Measurements from ENCODE around the gene APCDD1L. TPM values are rescaled to one million over a fixed set of nuclear protein-coding genes. Genes with fewer than 3 reads are reported as not detected.

The APCDD1L gene
- total RNA-seq, 4 donors from 2014 or later: not detected

DNA sequence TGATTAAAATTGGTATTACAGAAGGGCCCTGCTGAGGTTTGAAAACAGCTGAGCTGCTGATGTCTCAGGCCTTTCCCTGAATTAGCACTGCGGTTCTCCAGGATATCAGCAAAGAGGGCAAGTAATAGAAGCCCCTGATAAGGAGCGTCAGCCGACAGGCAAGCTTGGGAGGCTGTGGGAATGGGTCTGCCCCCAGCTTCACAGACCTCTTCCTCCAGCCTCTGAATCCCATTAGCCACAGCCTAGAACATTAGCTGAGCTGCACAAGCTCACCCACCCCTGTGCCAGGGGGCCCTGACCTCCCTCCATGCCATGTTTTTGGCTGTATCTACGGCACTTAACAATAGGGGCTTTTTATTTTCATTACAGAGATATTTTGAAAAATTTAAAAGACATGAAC is 66.2 kb downstream of the APCDD1L start:
- no peak overlapping the region for H3K4me3 ChIP-seq
- H3K36me3 ChIP-seq: peaks cover 0 to 12% (median 0%) of the 10 kb centered on the region in 3 donors
- H3K9me3 ChIP-seq: no peaks in the 10 kb centered on the region
- H3K4me1 ChIP-seq: no peaks in the 10 kb centered on the region
- no peaks in the 10 kb centered on the region for H3K27me3 ChIP-seq
- no peak for DNase-seq
- TF ChIP-seq, protein P1, sequence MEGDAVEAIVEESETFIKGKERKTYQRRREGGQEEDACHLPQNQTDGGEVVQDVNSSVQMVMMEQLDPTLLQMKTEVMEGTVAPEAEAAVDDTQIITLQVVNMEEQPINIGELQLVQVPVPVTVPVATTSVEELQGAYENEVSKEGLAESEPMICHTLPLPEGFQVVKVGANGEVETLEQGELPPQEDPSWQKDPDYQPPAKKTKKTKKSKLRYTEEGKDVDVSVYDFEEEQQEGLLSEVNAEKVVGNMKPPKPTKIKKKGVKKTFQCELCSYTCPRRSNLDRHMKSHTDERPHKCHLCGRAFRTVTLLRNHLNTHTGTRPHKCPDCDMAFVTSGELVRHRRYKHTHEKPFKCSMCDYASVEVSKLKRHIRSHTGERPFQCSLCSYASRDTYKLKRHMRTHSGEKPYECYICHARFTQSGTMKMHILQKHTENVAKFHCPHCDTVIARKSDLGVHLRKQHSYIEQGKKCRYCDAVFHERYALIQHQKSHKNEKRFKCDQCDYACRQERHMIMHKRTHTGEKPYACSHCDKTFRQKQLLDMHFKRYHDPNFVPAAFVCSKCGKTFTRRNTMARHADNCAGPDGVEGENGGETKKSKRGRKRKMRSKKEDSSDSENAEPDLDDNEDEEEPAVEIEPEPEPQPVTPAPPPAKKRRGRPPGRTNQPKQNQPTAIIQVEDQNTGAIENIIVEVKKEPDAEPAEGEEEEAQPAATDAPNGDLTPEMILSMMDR (IDR thresholded peaks at IDR 0.05): no peak
- no peak for TF ChIP-seq POLR2A (IDR thresholded peaks at IDR 0.05)
- H3K27ac ChIP-seq: no peak overlapping the region

DNA sequence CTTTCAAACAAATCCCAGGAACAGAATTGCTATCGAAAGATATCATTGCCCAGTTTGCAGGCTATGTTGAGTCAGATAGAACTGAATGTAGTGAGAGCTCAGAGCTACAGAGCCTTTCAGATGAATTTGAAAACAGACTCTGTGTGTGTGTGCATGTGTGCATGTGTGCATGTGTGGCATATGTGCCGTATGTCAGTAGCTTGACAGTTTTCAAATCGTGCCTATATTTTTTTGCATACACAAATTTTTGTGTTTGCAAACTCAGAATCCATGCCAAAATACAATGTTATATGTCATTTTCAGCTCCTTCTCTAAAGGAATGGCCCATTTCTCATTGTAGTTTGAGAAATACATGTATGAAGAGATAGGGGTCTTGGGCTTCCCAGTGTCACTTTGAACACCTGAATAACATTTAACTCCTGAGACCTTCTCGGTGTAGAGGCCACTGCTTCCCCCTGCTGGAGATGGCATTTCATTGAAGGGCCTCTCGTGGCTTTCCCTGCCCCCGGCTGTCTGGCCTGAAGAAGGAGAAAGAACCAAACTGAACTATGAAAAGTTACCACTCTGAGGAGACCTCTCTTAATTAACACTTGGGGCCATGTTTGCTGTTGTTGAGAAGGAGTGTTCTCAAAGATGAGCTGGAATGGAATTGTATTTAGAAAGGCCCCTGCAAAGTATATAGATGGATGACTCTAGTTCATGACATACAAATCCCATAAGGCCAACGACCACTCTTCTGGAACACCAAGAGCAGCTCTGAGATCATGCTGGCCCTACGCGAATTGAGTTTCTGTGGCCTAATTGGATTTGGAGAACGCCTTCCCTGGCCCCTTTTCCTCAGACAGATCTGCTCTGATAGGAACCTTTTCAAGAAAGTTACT is 67.4 kb downstream of the APCDD1L start:
- Histone ChIP-seq H3K27me3 (no peaks in the 10 kb centered on the region), H3K36me3 (peaks cover 0 to 18% (median 0%) of the 10 kb centered on the region in 3 donors), H3K9me3 (no peaks in the 10 kb centered on the region), H3K27ac (no peak overlapping the region), H3K4me1 (no peaks in the 10 kb centered on the region), H3K4me3 (no peak overlapping the region)
- TF ChIP-seq POLR2A (IDR thresholded peaks at IDR 0.05): no peak
- TF ChIP-seq, protein P1 (IDR thresholded peaks at IDR 0.05): peak in 5 of 6 experiments; percentile 16 to 67 (median 64)
- peak in 2 of 3 donors; percentile 29 to 79 for DNase-seq

DNA sequence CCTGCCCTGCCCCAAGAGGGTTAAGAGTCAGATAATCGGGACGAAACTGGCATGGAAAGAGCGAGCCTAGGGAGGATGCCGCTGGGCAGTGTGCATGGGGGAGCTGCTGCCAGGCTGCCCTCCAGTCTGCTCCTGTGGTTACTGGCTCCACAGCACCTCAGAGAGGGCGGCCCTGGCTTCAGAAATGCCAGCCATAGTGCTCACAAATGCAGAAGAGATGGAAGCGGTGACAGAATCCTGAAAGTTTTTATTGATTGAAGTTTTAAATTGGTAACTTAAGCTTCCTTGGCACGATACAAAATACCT is 68.3 kb downstream of the APCDD1L start:
- H3K36me3 ChIP-seq: peaks cover 0 to 18% (median 0%) of the 10 kb centered on the region in 3 donors
- no peak for DNase-seq
- TF ChIP-seq, protein P1 (IDR thresholded peaks at IDR 0.05): no peak
- no peak for TF ChIP-seq POLR2A (IDR thresholded peaks at IDR 0.05)

DNA sequence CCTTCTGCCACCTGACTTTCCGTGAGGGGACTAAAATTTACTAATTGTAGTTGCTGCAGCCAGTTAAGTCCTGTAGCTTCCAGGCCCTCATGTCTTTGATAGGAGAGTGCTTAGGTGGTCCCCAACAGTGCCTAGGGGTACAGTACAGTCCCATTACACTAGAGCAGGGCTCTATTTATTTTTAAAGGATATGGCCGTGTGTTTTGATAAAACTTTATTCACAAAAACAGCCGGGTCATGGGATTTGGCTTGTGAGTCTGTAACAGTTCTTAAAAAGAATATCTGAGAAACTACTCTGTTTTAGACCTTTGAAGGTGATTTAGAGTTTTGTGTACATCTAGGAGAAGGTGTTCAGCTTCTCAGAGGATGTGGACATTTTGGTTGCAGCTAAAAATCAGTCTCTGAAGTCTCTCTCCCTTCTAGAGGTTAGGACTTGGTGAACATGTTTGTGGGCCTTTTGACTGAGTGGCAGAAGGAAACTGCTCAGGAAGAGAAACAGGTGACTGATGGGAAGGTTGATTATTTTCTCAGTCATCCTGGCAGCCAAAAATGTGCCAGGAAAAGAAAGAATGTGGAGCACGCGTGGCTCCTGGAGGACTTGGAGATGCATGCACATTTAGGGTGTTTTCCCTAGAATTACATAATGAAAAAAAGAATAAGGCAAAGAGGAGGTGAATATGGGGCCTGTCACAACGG is 68.8 kb downstream of the APCDD1L start:
- H3K4me1 ChIP-seq: no peaks in the 10 kb centered on the region
- no peak for DNase-seq
- no peaks in the 10 kb centered on the region for H3K27me3 ChIP-seq
- no peak overlapping the region for H3K27ac ChIP-seq
- H3K36me3 ChIP-seq: peaks cover 0 to 18% (median 0%) of the 10 kb centered on the region in 3 donors
- H3K4me3 ChIP-seq: no peak overlapping the region
- no peaks in the 10 kb centered on the region for H3K9me3 ChIP-seq
- TF ChIP-seq, protein P1 (IDR thresholded peaks at IDR 0.05): no peak
- no peak for TF ChIP-seq POLR2A (IDR thresholded peaks at IDR 0.05)

More for the DNA sequence above, 68.3 kb downstream of the APCDD1L start:
- H3K4me1 ChIP-seq: no peaks in the 10 kb centered on the region
- no peaks in the 10 kb centered on the region for H3K9me3 ChIP-seq
- no peaks in the 10 kb centered on the region for H3K27me3 ChIP-seq
- H3K27ac ChIP-seq: no peak overlapping the region
- H3K4me3 ChIP-seq: no peak overlapping the region

DNA sequence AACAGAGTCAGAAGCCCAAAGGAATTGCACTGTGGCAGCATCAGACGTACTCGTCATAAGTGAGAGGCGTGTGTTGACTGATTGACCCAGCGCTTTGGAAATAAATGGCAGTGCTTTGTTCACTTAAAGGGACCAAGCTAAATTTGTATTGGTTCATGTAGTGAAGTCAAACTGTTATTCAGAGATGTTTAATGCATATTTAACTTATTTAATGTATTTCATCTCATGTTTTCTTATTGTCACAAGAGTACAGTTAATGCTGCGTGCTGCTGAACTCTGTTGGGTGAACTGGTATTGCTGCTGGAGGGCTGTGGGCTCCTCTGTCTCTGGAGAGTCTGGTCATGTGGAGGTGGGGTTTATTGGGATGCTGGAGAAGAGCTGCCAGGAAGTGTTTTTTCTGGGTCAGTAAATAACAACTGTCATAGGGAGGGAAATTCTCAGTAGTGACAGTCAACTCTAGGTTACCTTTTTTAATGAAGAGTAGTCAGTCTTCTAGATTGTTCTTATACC is 70.4 kb downstream of the APCDD1L start:
- no peak for TF ChIP-seq POLR2A (IDR thresholded peaks at IDR 0.05)
- TF ChIP-seq, protein P1 (IDR thresholded peaks at IDR 0.05): no peak
- Histone ChIP-seq H3K9me3 (no peaks in the 10 kb centered on the region), H3K27me3 (no peaks in the 10 kb centered on the region), H3K4me3 (no peak overlapping the region), H3K27ac (no peak overlapping the region), H3K36me3 (peaks cover 0 to 24% (median 0%) of the 10 kb centered on the region in 3 donors), H3K4me1 (no peaks in the 10 kb centered on the region)
- no peak for DNase-seq

Measured in Peyer's patch (tissue), 4 donors.